ENCODE results near the gene OR2T11.
A peak's percentile ranks its signal among the peaks of the same experiment; 100 is the strongest.

OR2T11 gene

DNA sequence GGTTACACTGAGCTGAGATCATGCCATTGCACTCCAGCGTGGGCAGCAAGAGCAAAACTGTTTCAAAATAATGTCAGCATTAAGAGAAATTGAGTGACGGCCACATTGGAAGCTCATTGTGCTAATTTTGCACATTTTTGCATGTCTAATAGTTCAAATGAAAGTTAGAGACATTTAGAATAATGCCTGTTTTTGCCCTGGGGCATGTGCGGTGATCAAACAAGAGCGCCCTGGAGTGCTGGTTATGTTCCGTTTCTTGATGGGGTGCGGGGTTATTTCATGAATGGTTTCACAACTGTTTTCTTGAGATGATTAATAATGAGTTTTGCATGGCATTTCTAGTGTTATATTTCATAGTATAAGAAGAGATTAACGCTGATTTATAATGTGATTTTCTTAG, 13.1 kb downstream of the OR2T11 start:
- ChIA-PET CTCF (interaction anchor here (0.9 to 15.4 kb wide), 11 partner anchors 8 to 217 kb away, joined by 3 to 242 read pairs (median 5); no protein-coding TSS in a partner anchor), POLR2A (no interaction called here)
- TF ChIP-seq, protein P1, sequence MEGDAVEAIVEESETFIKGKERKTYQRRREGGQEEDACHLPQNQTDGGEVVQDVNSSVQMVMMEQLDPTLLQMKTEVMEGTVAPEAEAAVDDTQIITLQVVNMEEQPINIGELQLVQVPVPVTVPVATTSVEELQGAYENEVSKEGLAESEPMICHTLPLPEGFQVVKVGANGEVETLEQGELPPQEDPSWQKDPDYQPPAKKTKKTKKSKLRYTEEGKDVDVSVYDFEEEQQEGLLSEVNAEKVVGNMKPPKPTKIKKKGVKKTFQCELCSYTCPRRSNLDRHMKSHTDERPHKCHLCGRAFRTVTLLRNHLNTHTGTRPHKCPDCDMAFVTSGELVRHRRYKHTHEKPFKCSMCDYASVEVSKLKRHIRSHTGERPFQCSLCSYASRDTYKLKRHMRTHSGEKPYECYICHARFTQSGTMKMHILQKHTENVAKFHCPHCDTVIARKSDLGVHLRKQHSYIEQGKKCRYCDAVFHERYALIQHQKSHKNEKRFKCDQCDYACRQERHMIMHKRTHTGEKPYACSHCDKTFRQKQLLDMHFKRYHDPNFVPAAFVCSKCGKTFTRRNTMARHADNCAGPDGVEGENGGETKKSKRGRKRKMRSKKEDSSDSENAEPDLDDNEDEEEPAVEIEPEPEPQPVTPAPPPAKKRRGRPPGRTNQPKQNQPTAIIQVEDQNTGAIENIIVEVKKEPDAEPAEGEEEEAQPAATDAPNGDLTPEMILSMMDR (IDR thresholded peaks at IDR 0.05; ENCODE audit: control extremely low read depth, extremely low read depth, low read depth, missing control alignments) = no peak
- DNase-seq (ENCODE audit: extremely low spot score) = no peak

DNA sequence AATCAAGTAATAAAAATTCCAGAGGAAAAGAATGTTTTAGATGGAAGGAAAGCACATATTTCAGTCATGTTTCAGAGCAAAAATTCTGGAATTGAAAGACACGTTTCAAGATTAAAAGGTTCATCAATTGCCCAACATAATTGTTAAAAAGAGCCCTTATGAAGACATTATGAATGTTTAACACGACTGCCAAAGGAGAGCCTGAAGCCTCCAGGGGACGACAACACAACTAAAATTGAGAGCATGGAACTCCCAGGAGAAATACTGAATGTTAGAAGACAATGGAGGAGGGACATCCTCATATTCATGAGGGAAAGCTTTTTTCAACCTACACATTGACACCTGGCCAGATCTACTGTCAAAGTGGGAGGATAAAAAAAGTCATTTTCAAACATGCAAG, 16.0 kb downstream of the OR2T11 start:
- TF ChIP-seq, protein P1 (IDR thresholded peaks at IDR 0.05; ENCODE audit: control extremely low read depth, extremely low read depth, low read depth, missing control alignments) = peak; percentile 63
- ChIA-PET CTCF (interaction anchor here (0.9 to 15.4 kb wide), 9 partner anchors 9 to 397 kb away, joined by 3 to 242 read pairs (median 3); partner anchors contain the start of gene SH3BP5L), POLR2A (no interaction called here)
- DNase-seq (ENCODE audit: extremely low spot score) = peak; percentile 35

DNA sequence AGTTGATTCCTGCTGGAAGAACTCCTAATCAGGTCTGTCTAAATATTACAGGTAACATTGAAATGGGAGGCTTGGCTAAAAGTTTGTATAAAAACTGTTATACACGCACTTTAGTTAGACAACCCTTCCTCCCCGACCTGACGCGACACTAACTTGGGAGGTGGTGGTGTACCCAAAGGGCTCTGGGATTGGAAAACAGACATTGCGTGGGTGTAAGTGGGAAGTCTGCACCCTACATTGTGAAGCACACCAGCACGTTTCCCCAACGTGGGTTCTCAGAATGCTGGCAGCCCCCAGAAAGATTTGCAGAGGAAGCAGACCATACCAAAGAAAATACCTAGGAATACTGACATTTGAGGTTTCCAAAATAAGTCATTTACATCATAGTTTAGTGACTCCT, 16.8 kb downstream of the OR2T11 start:
- TF ChIP-seq, protein P1 (IDR thresholded peaks at IDR 0.05; ENCODE audit: control extremely low read depth, extremely low read depth, low read depth, missing control alignments) = no peak
- no peak for DNase-seq (ENCODE audit: extremely low spot score)
- CTCF ChIA-PET = interaction anchor here (1.1 to 15.4 kb wide), 5 partner anchors 9 to 208 kb away, joined by 3 to 242 read pairs (median 3); partner anchors contain the start of gene SH3BP5L
- POLR2A ChIA-PET = no interaction called here

DNA sequence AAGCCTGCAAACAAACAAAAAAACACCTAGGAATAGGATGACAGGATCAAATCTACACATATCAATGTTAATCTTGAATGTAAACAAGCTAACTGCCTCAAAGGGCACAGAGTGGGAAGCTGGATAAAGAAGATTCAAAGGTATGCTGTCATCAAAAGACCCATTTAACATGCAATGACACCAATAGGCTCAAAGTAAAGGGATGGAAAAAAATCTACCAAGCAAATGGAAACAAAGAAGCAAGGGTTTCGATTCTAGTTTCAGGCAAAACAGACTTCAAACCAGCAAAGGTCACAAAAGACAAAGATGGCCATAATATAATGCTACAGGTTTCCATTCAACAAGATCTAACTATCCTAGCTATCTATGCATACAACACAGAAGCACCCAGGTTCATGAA, 21.1 kb downstream of the OR2T11 start:
- CTCF ChIA-PET = interaction anchor here (1.5 to 15.4 kb wide), 5 partner anchors 9 to 195 kb away, joined by 3 to 242 read pairs (median 5); no protein-coding TSS in a partner anchor
- POLR2A ChIA-PET = no interaction called here
- TF ChIP-seq, protein P1 (IDR thresholded peaks at IDR 0.05; ENCODE audit: control extremely low read depth, extremely low read depth, low read depth, missing control alignments) = no peak
- no peak for DNase-seq (ENCODE audit: extremely low spot score)

DNA sequence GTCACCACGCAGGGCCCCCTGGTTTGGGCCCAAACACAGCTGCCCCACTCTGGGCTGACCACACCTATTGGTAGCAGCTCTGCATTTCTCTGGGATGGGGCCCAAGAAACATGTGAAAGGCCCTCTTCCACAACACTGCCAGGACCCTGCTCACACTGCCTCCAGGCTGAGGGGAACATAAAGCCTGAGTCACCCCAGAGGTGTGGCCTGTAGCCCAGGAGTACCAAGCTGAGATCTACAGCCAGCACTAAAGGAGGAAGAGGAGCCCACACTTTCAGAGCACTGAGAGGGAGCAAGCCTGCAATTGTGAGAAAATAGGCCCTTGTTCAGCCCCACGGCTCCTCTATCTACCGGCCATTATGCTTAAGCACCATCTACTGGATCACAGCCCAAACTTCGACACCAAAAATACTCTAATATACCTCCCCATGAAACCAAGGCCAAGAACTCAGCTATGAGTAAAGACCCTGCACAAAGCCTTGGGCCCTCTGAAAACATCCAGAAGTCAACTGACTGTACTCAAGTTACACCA, 22.9 kb downstream of the OR2T11 start:
- no peak for DNase-seq (ENCODE audit: extremely low spot score)
- POLR2A ChIA-PET = no interaction called here
- TF ChIP-seq, protein P1 (IDR thresholded peaks at IDR 0.05; ENCODE audit: control extremely low read depth, extremely low read depth, low read depth, missing control alignments) = no peak
- CTCF ChIA-PET = interaction anchor here (3.6 to 15.4 kb wide), 2 partner anchors 11 to 197 kb away, joined by 27 to 242 read pairs; no protein-coding TSS in a partner anchor

DNA sequence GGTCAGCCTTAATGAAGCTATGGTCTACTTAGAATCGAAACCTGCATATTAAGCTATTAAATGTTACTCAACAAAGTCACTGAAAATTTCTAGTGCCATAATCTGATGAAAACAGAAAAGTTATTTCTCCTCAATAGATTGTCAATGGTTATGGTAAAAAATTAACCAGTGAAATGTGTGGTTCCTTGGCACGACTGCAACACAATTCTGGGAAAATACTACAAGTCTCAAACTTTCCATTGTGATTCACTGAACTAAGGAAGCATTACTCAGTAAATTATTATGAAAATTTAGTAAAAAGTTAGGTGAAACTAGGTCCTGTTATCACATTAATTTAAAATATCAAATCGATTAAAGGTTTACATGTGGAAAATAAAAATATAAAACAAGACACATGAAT, 24.6 kb downstream of the OR2T11 start:
- ChIA-PET POLR2A (no interaction called here), CTCF (interaction anchor here (1.1 to 1.8 kb wide), 2 partner anchors 9 to 13 kb away, joined by 3 to 7 read pairs; no protein-coding TSS in a partner anchor)
- TF ChIP-seq, protein P1 (IDR thresholded peaks at IDR 0.05; ENCODE audit: control extremely low read depth, extremely low read depth, low read depth, missing control alignments) = no peak
- no peak for DNase-seq (ENCODE audit: extremely low spot score)
